Activated naive CD4-positive, alpha-beta T cell (primary cell): ENCODE results near the gene MYO1B.

ENCODE experiments used
- DNase-seq, 4 experiments: peaks; one replicate each; lab custom pipeline; 2025; lab: John Stamatoyannopoulos, UW

The MYO1B gene

GRCh38 chr2:191226196-191226595 lies 19.0 kb upstream of the MYO1B start:
- no peak for DNase-seq

- DNase-seq = no peak
Observed at GRCh38 chr2:191228333-191228732, 16.9 kb upstream of the MYO1B start.

GRCh38 chr2:191228861-191229260 lies 16.3 kb upstream of the MYO1B start:
- DNase-seq = no peak

GRCh38 chr2:191230174-191230573 lies 15.0 kb upstream of the MYO1B start:
- DNase-seq = no peak

GRCh38 chr2:191231995-191232394 lies 13.2 kb upstream of the MYO1B start:
- DNase-seq = no peak

GRCh38 chr2:191233533-191233932 lies 11.7 kb upstream of the MYO1B start:
- no peak for DNase-seq

- no peak for DNase-seq
Observed at GRCh38 chr2:191234376-191234775, 10.8 kb upstream of the MYO1B start.

- DNase-seq = no peak
Observed at GRCh38 chr2:191240871-191241270, 4.3 kb upstream of the MYO1B start.

GRCh38 chr2:191241418-191241817 lies 3.8 kb upstream of the MYO1B start:
- no peak for DNase-seq

GRCh38 chr2:191243154-191243553 lies 2.0 kb upstream of the MYO1B start:
- no peak for DNase-seq

- no peak for DNase-seq
Observed at GRCh38 chr2:191244350-191244749, 854 bp upstream of the MYO1B start.

- DNase-seq = no peak
Observed at GRCh38 chr2:191245869-191246531, 796 bp downstream of the MYO1B start.

- DNase-seq = no peak
Observed at GRCh38 chr2:191246820-191247380, 1.7 kb downstream of the MYO1B start.

- DNase-seq = no peak
Observed at GRCh38 chr2:191247381-191248057, 2.3 kb downstream of the MYO1B start.

GRCh38 chr2:191249156-191249813 lies 4.1 kb downstream of the MYO1B start:
- no peak for DNase-seq

GRCh38 chr2:191250400-191250799 lies 5.2 kb downstream of the MYO1B start:
- no peak for DNase-seq

- DNase-seq = no peak
Observed at GRCh38 chr2:191250986-191251385, 5.8 kb downstream of the MYO1B start.

GRCh38 chr2:191252699-191253098 lies 7.5 kb downstream of the MYO1B start:
- no peak for DNase-seq

- DNase-seq = no peak
Observed at GRCh38 chr2:191253476-191253875, 8.3 kb downstream of the MYO1B start.

GRCh38 chr2:191255271-191255670 lies 10.1 kb downstream of the MYO1B start:
- no peak for DNase-seq

- DNase-seq = no peak
Observed at GRCh38 chr2:191255756-191256312, 10.6 kb downstream of the MYO1B start.

GRCh38 chr2:191257934-191258333 lies 12.7 kb downstream of the MYO1B start:
- DNase-seq = no peak

GRCh38 chr2:191258996-191259395 lies 13.8 kb downstream of the MYO1B start:
- no peak for DNase-seq
